IPS-18a (cell line): ENCODE data around the gene RAB28.

Source experiments
- H3K27ac ChIP-seq: one replicate; pipeline ENCODE4 v1.5.1; 2013; ENCODE audit warnings: low read length
- H3K27me3 ChIP-seq: one replicate; pipeline ENCODE4 v1.6.1; 2013; ENCODE audit warnings: mild to moderate bottlenecking, low read length; ENCODE audit not compliant: control insufficient read depth, insufficient read depth
- H3K36me3 ChIP-seq: one replicate; pipeline ENCODE4 v1.6.1; 2013; ENCODE audit warnings: low read depth, low read length; ENCODE audit not compliant: control insufficient read depth
- H3K4me1 ChIP-seq: one replicate; pipeline ENCODE4 v1.6.1; 2013; ENCODE audit warnings: low read depth, low read length; ENCODE audit not compliant: control insufficient read depth
- H3K4me3 ChIP-seq: one replicate; pipeline ENCODE4 v1.5.1; 2013; ENCODE audit warnings: low read length
- H3K9ac ChIP-seq: one replicate; pipeline ENCODE4 v1.6.1; 2013; ENCODE audit warnings: mild to moderate bottlenecking, low read length, moderate library complexity
- H3K9me3 ChIP-seq: one replicate; pipeline ENCODE4 v1.6.1; 2013; ENCODE audit warnings: low read depth, low read length; ENCODE audit not compliant: control insufficient read depth

RAB28 gene

DNA sequence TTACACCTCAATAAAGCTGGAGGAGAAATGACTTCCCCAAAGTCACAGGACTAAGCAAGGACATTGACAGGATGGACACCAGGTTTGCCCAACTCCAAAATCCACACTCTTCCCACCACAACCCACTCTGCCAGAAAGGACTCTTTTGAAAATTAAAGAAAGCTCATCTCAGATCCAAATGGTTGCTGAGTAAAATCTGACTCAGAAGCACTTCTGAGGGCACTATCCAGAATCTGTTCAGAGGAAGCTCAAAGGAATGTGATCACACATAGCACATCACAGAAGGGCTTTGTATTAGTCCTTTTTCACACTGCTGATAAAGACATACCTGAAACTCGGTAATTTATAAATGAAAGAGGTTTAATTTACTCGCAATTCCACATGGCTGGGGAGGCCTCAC, 155.5 kb downstream of the RAB28 start:
- Histone ChIP-seq H3K9me3 (no peaks in the 10 kb centered on the region), H3K27ac (no peak overlapping the region)

DNA sequence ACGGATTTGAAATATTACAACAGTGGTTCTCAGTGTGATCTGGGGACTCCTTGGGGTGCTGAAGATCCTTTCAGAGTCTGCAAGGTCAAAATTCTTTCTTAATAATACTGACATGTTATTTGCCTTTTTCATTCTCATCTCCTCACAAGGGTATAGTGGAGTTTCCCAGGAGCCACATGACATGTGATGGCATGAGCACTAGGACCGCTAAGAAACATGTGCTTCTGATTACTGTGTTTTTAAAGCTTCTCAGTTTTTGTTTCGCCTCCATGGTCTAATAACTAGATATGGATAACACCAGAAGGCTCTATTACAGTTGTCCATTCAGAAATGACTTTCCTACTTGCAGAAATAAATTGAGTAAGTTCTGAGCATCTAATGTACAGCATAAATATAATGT, 156.1 kb downstream of the RAB28 start:
- H3K9ac ChIP-seq = no peak overlapping the region

More for the DNA sequence above, 155.5 kb downstream of the RAB28 start:
- no peaks in the 10 kb centered on the region for H3K36me3 ChIP-seq
- H3K27me3 ChIP-seq = no peaks in the 10 kb centered on the region
- H3K4me1 ChIP-seq = peaks cover 9% of the 10 kb centered on the region
- no peak overlapping the region for H3K9ac ChIP-seq
- no peak overlapping the region for H3K4me3 ChIP-seq

DNA sequence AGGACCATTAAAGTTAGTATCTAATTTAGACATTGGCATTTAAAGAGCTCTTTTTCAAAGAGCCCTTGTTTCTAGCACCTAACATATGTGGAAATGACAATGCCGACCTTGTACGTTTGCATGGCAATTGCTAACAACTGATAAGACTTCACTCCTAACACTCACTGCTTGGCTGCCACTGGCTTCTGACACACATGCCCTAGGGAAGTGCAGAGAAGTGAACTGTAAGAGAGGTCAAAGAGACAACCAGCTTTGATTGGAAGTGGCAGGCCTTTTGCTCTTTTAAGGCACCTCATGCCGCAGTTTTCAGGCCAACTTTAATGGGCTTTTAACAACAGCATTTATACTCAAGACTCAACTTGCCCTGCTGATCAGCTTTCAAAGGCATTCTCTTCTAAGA, 158.4 kb downstream of the RAB28 start:
- Histone ChIP-seq H3K9ac (no peak overlapping the region), H3K4me3 (no peak overlapping the region), H3K27ac (no peak overlapping the region), H3K36me3 (no peaks in the 10 kb centered on the region), H3K4me1 (peaks cover 12% of the 10 kb centered on the region), H3K9me3 (no peaks in the 10 kb centered on the region), H3K27me3 (no peaks in the 10 kb centered on the region)

More for the DNA sequence above, 156.1 kb downstream of the RAB28 start:
- H3K4me1 ChIP-seq = peaks cover 12% of the 10 kb centered on the region
- H3K27ac ChIP-seq = no peak overlapping the region
- no peak overlapping the region for H3K4me3 ChIP-seq
- H3K9me3 ChIP-seq = no peaks in the 10 kb centered on the region
- no peaks in the 10 kb centered on the region for H3K27me3 ChIP-seq
- H3K36me3 ChIP-seq = no peaks in the 10 kb centered on the region

DNA sequence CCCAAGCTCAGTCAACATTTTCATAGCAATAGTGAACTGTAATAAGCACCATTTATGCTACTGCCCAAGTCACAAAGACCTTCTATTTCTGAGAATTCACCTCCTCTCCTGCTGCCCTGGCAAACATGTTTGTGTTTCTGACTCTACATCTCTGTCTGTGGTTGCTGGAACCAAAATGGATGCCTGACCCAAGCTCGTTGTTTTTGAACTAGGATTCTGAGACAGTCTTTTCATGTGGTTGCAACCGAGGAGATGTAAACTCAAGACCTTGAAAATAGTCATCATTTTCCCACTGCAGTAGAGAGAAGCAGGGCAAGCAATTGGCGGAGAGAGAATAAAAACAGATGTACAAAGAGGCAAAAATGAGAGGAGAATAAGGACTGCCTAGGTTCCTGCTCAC, 160.2 kb downstream of the RAB28 start:
- H3K9me3 ChIP-seq = no peaks in the 10 kb centered on the region
- H3K4me3 ChIP-seq = no peak overlapping the region
- H3K4me1 ChIP-seq = peaks cover 12% of the 10 kb centered on the region
- H3K9ac ChIP-seq = no peak overlapping the region
- no peaks in the 10 kb centered on the region for H3K27me3 ChIP-seq
- H3K36me3 ChIP-seq = no peaks in the 10 kb centered on the region
- no peak overlapping the region for H3K27ac ChIP-seq

DNA sequence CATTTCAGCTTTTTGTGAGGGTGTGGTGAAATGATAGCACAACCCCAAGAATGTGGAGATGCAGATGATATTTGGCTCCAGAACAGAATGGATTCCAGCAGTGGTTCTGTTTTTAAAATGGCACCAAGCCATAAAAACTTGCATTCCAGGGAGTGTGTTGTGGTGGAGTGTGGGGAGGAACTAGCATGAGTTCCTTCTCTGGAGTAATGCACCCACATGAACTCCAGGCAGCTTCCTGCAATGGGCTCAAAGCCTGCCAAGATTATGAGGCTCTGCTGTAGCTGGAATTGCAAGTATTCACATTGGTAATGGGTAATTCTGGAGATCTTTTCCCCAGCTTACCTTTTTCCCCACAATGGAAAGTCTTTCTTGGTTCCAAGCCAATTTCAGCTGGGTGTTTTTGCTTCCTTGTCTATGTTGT, 161.4 kb downstream of the RAB28 start:
- H3K9me3 ChIP-seq = no peaks in the 10 kb centered on the region
- H3K4me3 ChIP-seq = no peak overlapping the region
- no peak overlapping the region for H3K9ac ChIP-seq
- H3K36me3 ChIP-seq = no peaks in the 10 kb centered on the region
- H3K27ac ChIP-seq = no peak overlapping the region
- peaks cover 9% of the 10 kb centered on the region for H3K4me1 ChIP-seq
- H3K27me3 ChIP-seq = no peaks in the 10 kb centered on the region
